ENCODE results near the gene SMS. TPM values are rescaled to one million over a fixed set of nuclear protein-coding genes. Genes with fewer than 3 reads are reported as not detected.
"Not testable (repeated sequence)": the region's sequence is repeated elsewhere in the genome, so short reads cannot be mapped to it uniquely, and the experiment has no call there.

The SMS gene
- total RNA-seq, 1 experiment from 2014 or later: 216 TPM

DNA sequence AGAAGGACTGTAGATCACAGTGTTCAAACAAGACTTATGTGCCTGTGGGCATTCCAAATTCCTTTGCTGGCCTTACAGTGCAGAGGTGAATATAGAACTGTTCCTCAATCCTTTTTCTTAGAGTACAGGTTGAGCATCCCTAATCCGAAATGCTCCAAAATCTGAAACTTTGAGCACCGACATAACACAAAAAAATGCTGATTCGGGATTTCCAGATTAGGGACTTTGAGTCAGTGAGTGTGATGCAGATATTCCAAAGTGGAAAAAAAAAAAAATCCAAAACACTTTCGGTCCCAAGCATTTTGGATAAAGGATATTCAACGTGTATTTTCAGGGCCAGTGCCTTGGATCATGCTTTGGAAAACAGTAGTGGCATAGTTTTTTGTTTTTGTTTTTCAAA, 9.2 kb downstream of the SMS start:
- DNase-seq (ENCODE audit: extremely low read depth, low read depth): no peak

GRCh38 chrX:21950557-21950956, 10.0 kb downstream of the SMS start:
- DNase-seq (ENCODE audit: extremely low read depth, low read depth): not testable (repeated sequence)

DNA sequence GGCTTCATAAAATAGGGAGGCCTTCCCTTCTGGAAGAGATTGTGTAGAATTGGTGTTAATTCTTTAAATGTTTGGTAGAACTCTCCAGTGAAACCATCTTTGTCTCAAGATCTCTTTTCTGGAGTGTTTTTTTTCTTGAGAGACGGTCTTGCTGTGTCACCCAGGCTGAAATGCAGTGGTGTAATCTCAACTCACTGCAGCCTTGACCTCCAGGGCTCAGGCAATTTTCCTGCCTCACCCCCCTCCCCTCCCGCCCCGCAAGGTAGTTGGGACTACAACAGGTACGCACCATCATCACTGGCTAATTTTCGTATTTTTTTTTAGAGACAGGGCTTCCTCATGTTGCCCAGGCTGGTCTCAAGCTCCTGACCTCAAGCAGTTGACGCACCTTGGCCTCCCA, 12.1 kb downstream of the SMS start:
- DNase-seq (ENCODE audit: extremely low read depth, low read depth): no peak

DNA sequence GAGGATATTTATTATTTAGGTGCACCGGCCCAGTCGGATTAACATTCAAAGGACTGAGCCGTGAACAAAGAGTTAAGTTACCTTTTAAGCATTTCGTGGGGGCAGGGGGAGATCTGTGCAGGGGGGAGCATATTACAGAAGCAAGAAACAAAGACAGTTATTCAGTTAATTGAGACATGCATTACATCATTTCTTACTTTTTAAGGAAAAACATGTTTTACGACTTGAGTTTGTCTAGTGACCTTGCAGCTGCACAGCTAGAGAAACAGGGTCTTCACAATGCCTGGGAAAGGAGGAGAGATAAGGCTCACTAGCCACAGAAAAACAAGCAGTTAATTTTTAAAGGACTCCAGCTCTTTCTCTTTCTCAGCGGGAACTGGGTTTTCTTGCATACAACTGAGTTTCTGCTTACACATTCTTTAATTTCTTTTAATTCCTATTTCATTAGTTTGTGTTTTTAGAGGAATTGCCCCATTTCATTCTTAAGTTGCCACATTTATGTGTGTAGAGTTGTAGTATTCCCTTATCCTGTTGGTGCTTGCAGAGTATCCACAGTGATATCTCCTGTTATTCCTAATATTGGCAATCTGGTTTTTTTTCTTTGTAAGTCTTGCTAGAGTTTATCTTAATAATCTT, 12.8 kb downstream of the SMS start:
- not testable (repeated sequence) for DNase-seq (ENCODE audit: extremely low read depth, low read depth)

DNA sequence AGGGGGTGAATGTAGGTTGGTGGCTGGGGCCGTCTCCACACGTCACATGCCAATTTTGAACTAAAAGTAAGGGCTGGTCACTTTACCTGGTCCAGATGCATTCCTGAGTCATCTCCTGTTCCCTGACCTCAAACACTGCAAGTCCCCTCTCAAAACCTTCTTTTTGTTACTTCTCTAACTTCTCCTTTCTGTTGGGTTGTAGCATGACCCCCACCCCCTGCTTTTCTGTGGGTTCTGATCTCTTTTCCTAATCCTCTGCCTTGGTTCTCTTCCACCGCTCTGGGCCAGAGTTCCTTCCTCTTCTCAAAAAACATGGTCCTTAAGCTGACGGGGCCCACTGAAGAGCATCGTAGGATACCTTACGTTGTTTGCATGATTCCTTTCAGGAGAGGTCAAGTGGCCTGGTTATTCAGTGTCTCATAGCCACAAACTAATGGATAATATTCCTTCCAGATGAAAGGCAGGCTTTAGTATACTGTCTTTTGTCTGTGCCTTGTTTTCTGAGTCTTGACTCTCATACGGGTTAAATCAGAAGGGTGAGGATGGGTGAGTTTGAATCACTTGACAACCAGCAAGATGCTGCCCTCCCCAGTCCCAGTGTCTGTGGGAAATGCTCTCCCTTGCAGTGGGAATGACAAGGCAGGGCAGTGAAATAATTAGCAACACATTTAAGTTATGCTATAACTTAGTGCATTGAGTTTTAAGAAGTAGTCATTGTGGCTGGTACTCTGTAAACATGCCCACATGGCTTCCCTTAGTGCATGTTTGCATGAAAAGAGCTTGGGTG, 15.1 kb downstream of the SMS start:
- DNase-seq (ENCODE audit: extremely low read depth, low read depth): no peak

DNA sequence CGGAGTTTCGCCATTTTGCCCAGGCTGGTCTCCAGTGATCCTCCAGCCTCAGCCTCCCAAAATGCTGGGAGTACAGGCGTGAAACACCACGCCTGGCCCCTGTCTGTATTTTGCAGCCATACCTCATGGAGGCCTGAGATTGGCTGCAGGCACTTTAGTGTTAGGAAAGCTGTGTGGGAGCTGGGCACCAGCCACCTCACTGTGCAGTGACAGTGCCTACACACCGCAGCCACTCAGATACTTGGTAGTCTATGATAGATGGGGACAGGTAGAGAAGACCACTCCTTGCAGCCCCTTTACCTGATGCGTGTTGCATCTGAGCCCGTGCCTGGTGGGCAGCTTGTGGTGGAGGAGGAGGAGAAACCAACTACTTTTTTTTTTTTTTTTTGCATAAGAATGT, 16.3 kb downstream of the SMS start:
- DNase-seq (ENCODE audit: extremely low read depth, low read depth): no peak

GRCh38 chrX:21958187-21958586, 17.7 kb downstream of the SMS start:
- no peak for DNase-seq (ENCODE audit: extremely low read depth, low read depth)

- DNase-seq (ENCODE audit: extremely low read depth, low read depth): no peak
Measured at GRCh38 chrX:21958916-21959315, 18.4 kb downstream of the SMS start.

- no peak for DNase-seq (ENCODE audit: extremely low read depth, low read depth)
Measured at GRCh38 chrX:21959362-21960051, 19.0 kb downstream of the SMS start.

- DNase-seq (ENCODE audit: extremely low read depth, low read depth): no peak
Measured at GRCh38 chrX:21960569-21961541, 20.3 kb downstream of the SMS start.

GRCh38 chrX:21962361-21962760, 21.9 kb downstream of the SMS start:
- no peak for DNase-seq (ENCODE audit: extremely low read depth, low read depth)

- DNase-seq (ENCODE audit: extremely low read depth, low read depth): no peak
Measured at GRCh38 chrX:21963269-21963668, 22.8 kb downstream of the SMS start.

DNA sequence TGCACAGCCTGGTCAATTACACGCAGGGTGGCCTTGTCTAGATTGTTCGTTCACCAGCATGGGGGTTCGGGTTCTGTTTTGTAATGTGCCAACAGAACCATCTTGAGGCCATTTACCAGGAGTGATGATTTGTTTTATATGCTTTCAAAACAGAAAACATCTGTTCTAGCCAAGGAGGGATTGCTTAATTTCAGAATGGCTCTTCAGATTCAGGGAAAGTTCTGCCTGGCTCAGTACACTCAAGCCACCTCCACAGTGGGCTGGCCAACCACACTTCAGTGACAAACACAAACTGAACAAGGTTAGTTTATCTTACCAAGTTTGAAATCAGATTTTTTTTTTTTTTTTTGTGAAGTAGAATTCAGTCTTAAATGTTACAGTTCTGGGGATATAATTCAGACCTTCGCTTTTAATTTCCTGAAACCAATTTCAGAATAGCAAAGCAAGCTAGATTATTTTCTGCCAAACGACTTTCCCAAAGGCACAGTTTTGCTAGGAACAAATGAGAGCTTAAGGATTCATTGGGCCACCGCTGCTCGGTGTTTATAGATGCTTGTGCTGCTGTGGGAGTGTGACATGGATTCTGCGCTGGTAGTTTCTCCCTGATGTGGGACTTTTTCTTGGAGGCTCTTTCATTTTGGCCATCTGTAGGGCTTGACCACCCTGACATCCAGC, 23.4 kb downstream of the SMS start:
- DNase-seq (ENCODE audit: extremely low read depth, low read depth): no peak

DNA sequence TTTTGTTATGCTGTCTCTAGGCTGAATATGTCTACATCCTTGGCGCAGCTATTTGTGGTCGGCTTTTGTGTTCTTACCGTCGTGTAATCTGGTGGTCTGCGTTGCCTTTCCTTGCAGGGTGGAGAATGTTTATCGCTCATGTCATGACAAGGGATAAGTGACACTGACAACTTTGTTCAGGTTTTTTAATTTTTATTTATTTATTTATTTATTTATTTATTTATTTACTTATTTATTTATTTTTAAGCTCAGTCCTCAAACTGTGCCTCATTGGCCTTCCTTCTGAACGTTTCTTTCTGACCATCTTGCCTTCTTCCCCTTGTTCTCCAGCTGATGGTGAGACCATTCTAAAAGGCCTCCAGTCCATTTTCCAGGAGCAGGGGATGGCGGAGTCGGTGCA, 26.4 kb downstream of the SMS start:
- no peak for DNase-seq (ENCODE audit: extremely low read depth, low read depth)

- DNase-seq (ENCODE audit: extremely low read depth, low read depth): no peak
Measured at GRCh38 chrX:21968333-21968732, 27.8 kb downstream of the SMS start.

GRCh38 chrX:21970326-21970725, 29.8 kb downstream of the SMS start:
- no peak for DNase-seq (ENCODE audit: extremely low read depth, low read depth)

DNA sequence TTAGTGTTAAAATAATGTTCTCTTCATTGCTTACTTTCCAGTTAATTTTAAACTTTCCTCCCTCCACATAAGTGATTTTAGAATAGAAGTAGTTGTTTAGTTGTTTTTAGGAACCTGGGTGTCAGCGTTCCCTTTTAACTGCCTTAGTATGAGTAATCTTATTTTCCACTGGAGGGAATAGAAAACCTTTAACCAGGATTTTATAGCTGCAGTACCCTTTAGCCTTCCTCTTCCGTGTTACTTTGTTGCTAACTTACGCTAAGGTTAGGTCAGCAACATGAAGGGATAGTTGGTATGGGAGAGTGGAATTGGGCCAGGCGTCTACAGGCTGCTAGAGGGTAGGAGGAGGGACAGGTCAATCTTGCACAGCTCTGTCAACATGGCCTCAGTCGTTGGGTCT, 31.5 kb downstream of the SMS start:
- no peak for DNase-seq (ENCODE audit: extremely low read depth, low read depth)

DNA sequence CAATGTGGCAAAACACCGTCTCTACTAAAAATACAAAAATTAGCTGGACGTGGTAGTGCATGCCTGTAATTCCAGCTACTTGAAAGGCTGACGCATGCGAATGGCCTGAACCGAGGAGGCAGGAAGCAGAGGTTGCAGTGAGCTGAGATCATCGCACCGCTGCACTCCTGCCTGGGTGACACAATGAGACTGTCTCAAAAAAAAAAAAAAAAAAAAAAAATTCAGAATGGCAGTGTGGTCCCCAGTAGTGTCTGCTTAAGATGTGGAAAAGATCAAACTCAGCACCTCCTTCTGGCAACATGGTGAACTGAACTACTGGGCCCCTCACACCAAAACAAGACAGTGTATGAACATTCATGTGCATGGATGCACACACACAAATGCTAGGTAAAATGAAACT, 32.2 kb downstream of the SMS start:
- no peak for DNase-seq (ENCODE audit: extremely low read depth, low read depth)

- DNase-seq (ENCODE audit: extremely low read depth, low read depth): no peak
Measured at GRCh38 chrX:21973321-21974010, 33.0 kb downstream of the SMS start.

DNA sequence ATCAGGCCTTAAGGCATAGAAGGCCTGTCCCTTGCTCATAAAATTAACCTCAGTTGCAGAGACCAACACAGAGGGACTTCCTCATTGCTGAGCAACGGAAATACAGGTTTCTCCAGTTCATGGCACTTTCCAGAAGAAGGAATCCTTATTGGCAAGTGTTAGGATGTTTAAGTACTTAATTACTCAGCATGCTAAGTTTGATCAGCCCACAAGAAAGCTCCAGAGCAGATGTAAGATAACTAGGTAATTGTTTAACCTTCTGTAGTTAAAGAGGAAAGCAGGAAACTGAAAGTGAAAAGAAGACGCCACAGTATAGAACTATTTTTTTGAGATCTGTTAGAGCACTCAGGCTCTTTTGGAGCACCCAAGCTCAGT, 33.5 kb downstream of the SMS start:
- DNase-seq (ENCODE audit: extremely low read depth, low read depth): no peak

All from NCI-H460 (cell line).